HG03520 (cell line): ENCODE results near the gene EML3.
A peak's percentile ranks its signal among the peaks of the same experiment; 100 is the strongest.
"Not testable (repeated sequence)": the region's sequence is repeated elsewhere in the genome, so short reads cannot be mapped to it uniquely, and the experiment has no call there.

Experiments used
- ATAC-seq: cut with Tn5 transposase; IDR thresholded peaks from one replicate; pipeline ENCODE4 v1.9.1; 2021; ENCODE audit warnings: mild to moderate bottlenecking, moderate library complexity; ENCODE audit not compliant: unreplicated experiment

EML3 gene

DNA sequence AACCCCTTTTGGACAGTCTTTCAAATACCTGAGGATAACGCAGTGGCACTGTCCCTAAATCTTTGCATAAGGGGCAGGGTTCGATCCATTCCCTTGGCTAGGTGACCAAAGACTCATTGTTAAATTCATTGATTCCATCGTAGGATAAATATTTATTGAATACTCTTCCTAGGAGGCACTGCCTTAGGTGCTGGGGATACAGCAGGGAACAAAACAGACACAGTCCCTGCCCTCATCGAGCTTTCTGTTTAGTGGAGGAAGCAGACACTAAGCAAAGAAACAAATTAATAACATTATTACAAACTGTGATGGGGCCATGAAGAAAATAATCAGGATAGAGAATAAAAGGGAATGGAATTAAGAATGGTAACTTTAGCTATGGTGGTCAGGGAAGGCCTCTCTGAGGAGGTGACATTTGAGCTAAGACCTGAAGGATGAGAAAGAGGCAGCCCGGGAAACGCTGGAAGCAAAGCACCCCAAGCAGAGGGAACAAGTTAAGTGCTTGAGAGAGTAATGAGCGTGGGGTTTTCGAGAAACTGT, 8.5 kb upstream of the EML3 start:
- no peak for ATAC-seq

DNA sequence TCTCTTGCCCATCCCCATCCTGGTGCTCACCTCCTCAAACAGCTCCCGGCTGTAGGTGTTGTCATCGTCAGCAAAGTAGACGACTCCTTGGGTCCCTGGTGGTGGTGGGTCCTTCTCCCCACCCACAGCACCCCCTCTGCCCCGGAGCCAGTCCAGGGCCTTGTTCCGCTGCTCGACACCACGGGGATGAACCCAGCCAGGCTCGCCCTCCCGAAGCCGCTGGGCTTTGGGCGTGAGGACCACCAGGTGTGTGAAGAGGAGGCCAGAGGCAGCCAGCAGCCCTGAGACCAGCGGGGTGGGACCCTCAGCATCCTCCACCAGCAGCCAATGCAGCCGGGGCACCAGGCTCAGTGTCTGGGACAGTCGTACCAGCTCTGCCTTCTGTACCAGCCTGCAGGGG, 4.4 kb upstream of the EML3 start:
- not testable (repeated sequence) for ATAC-seq

DNA sequence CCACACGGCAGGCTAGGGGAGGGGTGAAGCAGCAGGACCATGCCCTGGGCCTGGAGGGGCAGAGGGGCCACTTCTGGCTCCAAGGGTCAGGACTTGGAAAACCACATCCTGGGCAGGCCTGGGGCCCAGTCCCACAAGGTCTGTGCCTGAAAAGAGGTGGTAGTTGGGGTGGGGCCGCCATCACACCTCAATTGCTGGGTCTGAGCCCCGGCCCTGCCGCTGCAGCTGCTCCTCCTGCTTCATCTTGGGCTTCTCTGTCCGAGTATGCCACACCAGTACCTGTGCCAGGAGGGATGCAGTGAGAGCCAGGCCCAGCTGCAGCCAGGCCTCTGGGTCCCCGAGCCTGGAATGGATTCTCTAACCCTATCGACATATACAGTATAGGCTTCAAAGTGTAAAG, 2.9 kb upstream of the EML3 start:
- ATAC-seq, result no peak

DNA sequence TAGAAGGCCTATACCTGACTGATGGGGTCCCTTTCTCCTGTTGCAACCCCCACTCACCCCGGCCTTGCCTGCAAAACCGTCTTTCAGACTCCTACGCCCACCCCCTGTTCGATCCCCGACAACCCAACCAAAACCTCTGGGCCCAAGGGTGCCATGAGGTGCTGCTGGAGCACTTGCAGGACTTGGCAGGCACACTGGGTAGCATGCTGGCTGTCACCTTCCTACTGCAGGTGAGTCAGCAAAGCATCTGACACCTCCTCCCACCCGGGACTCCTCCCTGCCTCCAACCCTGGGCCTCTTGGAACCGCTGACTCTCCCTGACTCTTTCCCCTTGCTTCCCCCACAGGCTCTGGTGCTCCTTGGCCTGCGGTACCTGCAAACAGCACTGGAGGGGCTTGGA, 1.7 kb upstream of the EML3 start:
- no peak for ATAC-seq

DNA sequence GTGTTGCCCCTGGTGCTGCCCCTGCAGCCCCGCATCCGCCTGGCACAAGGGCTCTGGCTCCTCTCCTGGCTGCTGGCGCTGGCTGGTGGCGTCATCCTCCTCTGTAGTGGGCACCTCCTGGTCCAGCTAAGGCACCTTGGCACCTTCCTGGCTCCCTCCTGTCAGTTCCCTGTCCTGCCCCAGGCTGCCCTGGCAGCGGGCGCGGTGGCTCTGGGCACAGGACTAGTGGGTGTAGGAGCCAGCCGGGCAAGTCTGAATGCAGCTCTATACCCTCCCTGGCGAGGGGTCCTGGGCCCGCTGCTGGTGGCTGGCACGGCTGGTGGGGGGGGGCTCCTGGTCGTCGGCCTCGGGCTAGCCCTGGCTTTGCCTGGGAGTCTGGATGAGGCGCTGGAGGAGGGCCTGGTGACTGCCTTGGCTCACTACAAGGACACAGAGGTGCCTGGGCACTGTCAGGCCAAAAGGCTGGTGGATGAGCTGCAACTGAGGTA, 760 bp upstream of the EML3 start:
- ATAC-seq, result no peak

DNA sequence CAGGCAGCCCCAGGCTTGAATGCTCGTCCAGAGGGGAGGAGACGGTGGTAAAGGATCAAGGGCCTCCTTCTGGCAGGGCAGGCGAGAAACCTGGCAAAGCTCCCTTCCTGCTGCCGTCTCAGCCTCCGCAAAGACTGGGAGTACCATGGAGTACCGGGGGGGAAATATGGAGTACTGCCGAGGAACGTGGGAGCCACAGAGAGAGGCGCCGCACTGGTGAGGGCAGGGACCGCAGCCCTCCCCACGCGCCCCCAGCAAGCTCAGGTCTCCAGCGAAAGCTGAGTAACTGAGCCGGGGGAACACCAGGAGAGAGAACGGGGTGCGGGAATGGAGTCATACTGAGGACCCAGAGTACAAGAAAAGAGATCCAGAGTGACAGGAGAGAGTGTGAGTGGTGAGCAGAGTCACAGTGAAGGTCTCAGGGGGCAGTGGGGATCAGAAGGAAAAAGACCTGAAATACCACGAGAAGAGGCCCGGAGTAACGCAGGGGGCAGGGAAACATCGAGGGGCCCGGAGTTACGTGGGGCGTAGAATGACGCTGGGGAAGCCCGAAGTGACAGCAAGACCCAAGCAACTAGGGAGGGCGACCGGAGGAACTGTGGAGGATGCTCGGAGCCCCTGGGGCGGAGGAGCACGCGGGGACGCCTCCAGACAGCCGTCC, 740 bp downstream of the EML3 start:
- no peak for ATAC-seq

DNA sequence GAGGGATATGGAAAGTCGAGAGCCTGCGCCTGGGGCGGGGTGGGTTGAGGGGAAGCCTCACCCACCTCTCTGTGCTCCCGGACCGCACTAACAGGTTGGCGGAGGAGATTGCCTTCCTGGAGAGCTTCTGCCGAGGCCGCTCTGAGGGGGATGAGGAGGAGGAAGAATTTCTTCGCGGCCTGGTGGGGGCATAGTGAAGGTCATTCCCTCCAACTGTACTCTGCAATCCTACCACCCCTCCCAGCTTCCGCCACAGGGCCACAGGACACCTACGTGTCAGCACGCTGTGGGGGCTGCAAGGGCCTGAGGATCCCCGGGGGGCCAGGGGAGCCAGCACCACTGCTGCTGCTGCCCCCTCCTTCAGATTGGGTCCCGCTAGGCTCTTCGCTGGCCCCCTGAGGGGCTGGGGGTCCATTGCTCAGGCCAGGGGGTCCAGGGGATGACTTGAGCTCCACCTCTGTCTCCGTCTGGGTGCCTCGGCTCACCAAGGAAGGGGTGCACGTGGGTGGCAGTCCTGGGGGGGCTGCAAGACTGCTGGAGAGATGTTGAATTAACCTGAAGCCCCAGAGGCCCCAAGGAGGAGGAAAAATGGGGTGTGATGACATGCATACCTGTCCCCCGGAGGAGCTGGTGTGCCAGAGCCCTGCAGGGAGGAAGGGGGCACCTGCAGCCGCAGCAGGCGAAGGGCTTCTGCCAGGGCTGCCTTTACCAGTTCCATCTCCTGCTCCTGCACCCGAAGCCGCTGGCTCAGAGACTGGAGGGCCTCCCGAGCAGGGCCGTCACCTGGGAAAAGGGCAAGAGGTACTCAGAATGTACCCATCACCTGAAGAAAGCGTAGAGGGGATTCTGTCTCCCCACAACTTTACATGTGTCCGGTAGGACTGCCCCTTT, 1.5 kb downstream of the EML3 start:
- ATAC-seq, result no peak

DNA sequence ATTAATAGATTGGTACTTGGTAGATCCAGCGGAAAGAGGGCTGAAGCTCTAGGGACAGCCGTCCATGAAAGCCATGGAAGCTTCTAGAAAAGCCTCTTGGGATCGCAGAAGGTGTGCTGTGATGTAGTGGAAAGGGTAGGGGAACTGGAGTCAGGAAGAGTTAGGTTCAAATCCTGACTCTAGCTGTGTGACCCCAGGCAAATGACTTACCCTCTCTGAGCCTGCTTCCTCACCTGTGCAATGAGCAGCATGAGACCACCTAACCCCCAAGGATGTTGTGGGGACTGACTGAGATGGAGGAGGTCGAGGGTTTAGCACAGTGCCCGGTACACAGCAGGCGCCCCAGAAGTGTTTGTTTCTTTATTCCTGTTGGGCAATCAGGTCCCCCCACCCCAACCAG, 2.2 kb downstream of the EML3 start:
- no peak for ATAC-seq

DNA sequence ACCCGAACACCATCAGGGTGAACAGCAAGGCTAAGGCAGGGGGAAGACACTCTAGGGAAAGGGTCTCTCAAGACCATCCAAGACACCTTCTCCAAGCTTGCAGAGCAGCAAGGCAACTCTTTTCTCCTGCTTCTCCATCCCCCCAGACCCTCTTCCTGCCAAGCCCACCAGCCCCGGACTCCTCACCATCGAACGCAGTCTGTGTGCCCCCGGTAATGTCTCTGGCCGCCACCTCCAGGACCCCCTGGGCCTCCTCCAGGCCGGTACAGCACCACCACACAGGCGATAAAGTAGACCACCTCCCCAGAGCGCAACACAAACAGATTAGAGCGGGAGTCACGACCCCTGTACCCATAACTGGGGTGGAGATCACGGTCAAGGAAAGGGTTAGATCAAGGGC, 3.8 kb downstream of the EML3 start:
- ATAC-seq, result no peak

DNA sequence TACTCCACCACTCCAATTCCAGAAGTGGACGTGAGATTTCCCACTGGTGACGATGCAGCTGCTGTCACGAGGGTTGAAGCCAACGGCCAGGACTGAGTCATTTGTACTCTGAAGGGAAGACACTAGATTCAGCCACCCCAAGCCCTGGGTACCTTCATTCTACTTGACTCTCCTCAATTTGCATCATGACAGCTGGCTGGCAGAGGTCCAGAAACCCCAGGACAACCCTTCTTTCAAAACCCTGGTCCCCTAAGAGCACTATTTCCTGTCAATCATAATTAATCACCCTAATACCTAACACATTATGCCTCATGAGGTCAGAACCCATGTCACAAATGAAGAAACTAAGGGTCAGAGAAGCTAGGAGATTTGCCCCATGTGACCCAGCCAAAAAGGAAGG, 4.9 kb downstream of the EML3 start:
- no peak for ATAC-seq

DNA sequence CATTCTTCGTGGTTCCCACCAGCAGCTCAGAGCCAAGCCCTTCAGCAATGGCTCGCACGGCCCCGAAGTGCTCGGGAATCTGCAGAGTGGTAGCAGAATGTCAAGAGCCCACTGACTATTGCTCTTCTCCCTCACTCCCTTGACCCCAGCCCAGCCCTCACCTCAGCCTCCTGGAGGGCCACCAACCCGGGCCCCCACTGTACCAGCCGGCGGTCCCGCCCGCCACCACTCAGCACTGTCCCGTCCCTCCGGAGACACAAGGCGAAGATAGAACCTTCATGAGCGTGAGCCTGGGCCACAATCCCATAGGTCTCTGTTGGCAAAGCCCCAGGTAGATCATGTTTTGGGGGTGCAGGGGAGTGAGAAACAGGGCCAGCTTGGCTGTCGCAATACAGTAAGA, 6.7 kb downstream of the EML3 start:
- ATAC-seq, result no peak

DNA sequence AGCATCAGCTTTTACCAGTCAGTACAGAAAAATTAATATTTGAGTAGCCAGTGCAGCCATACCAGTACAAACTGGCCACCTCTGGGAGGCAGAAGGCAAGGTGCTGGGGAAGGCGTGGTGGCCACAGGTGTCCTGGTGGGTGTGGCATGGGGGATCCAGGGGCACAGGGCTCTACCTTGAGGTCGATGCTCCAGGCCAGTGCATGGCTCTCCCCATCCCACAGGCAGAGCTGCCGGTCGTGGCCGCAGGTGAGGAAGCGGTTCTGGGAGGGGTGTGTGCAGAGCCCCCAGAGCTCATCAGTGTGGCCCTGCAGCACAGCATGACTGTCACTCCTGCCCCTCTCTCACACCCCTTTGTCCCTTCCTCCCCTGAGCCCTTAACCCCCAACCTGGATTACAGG, 7.1 kb downstream of the EML3 start:
- no peak for ATAC-seq

DNA sequence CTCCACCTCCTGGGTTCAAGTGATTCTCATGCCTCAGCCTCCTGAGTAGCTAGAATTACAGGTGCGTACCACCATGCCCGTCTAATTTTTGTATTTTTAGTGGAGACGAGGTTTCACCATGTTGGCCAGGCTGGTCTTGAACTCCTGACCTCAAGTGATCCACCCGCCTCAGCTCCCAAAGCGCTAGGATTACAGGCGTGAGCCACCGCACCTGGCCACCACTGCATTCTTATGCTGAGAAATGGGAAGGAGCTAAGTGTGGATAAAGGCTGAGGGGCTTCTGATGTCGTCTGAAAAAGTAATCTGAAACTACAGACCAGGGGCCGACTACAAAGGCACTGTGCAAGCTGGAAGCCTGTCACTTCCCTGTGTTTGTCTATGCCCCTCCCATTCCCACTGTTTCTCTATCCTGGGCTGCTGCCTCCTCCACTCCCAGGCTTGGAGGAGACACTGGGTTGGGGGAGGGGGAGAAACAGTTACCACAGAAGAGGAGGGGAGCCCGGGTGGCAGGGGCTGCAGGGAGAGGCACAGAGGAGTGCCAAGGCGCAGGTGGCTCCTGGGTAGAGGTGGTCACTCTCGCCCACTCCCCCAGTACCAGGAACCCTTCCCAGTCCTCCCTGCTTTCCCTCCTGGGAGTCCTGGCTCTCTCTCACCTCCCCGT, 8.0 kb downstream of the EML3 start:
- ATAC-seq, result no peak

DNA sequence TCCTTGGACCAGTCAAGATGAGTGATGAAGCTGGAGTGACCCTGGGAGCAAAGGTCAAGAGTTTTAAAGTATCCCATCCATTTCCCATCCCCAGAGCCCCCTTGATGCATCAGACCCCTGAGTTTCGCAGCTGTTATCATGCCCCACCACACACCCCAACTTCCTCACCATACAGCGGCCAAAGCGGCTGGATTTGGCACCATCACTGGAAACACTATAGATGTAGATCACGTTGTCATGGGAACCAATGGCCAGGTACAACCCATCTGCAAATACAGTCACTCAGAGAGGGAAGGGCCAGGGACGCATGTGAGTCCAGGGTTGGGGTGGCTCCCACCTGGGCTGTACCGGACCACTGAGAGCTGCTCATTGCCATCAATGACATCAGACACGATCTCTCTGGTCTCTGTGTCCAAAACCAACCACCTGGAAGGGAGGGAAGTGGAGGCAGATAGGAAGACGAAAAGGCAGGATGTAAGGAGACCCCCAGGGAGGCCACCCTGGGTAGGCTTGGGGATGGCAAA, 8.7 kb downstream of the EML3 start:
- no peak for ATAC-seq

DNA sequence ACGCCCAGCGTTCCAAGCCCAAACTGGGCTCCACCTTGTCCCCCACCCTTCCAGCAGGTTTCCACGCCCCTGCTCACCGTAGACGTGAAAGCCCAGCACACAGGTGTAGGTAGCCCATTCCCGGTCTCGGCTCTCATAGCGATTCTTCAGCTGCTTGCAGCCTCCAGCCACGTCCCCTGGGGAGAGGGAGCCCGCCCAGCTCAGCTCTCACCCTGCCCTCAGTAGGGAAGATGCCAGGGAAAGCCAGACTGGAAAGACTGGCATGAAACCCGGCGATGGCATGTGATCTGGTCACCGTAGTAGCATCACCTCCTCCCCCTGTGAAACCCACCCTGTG, 9.5 kb downstream of the EML3 start:
- ATAC-seq, result no peak

DNA sequence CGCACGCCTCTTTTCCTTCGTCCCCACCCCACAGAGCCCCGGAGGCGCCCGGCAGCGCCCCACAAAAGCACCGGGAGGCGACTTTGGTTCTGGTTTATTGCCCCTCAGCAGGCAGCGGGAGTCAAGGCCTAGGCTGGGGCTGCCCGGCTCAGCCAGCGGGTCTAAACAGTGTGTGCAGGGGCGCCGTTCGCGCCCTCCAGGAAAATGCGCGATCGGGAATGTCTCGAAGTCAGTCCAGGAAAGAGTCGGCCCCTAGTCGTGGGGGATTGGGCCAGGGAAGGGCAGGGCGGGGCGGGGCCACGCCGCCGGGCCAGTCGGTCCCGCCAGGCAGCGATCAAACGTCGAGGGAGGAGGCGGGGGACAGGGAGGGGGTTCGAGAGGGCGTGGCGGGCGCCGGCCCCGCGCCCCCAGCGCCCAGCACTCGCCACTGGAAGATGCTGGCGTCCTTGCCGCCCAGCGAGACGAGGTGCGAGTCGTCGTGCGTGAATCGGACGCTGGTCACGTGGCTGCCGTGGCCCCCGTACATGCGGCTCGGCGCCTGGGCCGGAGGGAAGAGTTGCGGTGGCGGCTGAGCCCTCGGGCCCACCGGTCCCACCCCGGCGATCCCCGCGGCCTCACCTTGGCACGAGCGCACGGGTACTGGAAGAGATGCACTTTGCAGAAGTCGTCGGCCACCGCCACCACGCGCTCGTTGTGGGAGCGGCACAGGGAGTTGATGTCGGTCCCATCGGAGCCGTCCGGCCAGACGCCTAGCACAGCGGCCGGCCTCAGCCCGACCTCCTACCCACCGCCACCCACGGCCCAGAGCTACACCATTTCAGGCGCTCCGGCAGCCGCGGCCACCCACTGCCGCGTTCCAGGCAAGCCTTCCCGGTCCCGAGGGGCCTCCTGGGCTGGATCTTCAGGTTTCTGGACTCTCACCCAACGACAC, 10.2 kb downstream of the EML3 start:
- ATAC-seq, result no peak

DNA sequence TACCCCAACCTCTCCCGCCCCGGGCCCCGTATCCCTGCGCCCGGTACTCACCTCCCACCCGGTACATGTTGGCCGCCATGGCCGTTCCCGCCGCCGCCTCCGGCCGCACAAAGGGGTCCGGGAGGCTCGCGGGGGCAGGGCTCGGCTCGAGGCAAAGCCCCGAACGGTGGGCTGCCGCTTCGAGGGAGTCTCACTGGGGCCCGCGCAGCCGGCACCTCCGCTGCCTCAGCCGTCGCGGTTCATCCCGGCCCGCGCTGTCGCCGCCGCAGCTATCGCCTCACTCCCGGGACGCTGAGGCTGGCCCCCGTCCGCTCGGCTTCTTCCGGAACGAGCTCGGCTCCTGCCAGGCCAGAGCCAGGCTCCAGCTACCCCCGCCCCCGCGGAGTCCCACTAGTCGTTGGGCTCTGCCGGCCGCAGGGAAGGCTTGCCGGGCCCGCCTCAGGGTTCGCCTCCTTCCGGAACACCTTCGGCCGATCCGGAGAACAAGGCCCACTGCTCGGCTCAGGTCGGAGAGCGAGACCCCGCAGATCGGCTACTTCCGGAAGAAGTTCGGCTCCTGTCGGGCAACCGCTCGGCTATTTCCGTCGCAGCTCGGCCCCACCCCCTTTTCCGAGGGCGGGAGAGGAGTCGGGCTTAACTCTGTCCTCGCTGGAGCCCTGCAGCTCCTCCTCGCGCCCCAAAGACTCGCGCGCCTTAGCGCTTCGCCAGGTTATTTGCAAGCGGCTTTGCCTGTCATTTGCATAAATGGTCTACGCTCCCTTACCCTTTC, 11.0 kb downstream of the EML3 start, which contains the start of gene MTA2:
TSS of gene MTA2 (minus strand) at position 494 of the 769 bp plus-strand sequence. CDS start at position 79, 415 bp downstream.
- ATAC-seq, result peak; percentile 65

DNA sequence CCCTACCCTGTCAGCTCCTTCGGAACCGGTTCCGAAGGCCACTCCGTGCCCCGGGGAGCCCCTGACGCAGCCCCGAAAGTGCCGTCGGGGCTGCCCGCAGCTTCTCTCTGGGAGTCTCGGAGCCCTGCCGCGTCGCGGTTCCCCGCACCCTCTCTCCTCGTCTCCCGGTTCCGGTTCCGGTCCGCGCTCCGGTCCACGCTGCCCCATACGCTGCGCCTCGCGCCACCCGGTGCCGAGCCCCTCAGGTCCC, 11.5 kb downstream of the EML3 start:
- no peak for ATAC-seq

DNA sequence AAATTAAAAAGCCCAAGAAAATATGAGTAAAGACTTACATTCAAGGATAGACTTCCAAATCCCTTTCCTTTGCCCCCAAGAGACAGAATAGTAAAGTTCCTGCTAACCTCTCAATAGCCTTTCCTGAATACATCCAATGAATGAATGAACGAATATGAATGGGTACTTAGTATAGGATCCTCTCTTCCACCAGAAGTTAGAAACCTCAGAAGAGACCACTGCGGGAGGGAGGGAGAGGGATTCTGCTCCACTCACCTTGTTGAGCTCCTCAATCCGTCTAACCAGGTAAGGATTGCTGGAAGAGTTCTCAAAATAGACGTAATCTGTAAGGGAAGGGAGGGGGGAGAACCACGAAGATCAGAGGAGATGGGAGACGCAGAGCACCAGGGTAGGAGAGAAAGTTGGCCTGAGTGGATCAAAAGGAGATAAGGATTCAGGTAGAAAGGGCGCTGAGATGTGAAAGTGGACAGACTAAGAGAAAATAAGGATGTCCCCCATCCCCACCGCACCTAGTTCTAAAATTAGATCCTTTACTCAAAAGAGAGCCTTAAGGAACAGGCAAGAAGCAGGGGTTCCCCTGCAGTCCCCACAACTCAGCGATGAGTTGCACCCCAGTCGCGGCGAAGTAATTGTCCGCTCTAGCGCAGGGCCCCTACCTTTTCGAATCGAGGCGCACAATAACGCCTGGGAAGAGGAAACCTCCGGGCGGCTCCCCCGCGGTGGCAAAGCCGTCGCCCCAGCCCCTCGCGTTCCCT, 12.0 kb downstream of the EML3 start:
- ATAC-seq, result no peak
